ENCODE results near the gene CBLIF. TPM values are rescaled to one million over a fixed set of nuclear protein-coding genes. Genes with fewer than 3 reads are reported as not detected.

CBLIF gene
- total and polyA plus RNA-seq, 4 donors, result not detected

DNA sequence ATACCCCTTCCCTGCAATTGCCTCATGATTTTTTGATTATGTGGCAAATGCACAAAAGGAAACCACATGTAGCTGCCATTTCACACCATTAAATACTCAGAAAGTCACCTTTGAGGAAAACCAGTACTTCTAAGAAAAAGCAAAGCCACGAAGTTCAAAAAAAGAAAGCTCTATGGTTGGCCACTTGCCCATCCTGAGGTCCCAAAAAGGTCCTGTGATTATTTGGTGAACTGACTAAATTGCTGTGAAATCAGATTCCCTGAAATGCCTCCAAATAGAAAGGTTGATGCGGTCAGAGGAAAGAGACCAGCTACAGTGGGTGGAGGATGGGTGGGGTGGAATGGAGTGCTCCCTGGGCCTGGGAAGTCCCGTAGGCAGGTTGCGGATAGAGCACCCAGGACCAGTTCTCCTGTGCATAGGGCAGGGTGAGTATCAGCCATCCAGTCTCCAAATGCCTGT lies 61.6 kb downstream of the CBLIF start:
- WGBS, result 91% methylated on average over 4 of the region's 4 CpGs
- TF ChIP-seq, protein P1, sequence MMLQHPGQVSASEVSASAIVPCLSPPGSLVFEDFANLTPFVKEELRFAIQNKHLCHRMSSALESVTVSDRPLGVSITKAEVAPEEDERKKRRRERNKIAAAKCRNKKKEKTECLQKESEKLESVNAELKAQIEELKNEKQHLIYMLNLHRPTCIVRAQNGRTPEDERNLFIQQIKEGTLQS (IDR thresholded peaks at IDR 0.05), result no peak
- no peak for TF ChIP-seq NR2F2 (IDR thresholded peaks at IDR 0.05)
- no peak for TF ChIP-seq HNF4A (conservative IDR thresholded peaks at IDR 0.05)
- no peak for DNase-seq (ENCODE audit: low spot score)
- H3K9me3 ChIP-seq (ENCODE audit: control insufficient read depth in 4 of 4, low read length in 3 of 4), result no peaks in the 10 kb centered on the region
- no peak overlapping the region for H3K4me3 ChIP-seq (ENCODE audit: low read depth in 1 of 3, low read length in 3 of 3)
- H3K36me3 ChIP-seq (ENCODE audit: control insufficient read depth in 4 of 4, insufficient read depth in 3 of 4, low read depth in 1 of 4, low read length in 3 of 4), result no peaks in the 10 kb centered on the region
- H3K27ac ChIP-seq (ENCODE audit: low read depth in 1 of 2, low read length in 2 of 2), result no peak overlapping the region
- H3K4me1 ChIP-seq (ENCODE audit: control insufficient read depth in 4 of 4, insufficient read depth in 4 of 4, low read length in 3 of 4), result peaks cover 0 to 9% (median 1%) of the 10 kb centered on the region in 4 donors
- H3K9ac ChIP-seq (ENCODE audit: low read depth in 1 of 2, low read length in 2 of 2), result no peak overlapping the region
- H3K27me3 ChIP-seq (ENCODE audit: control insufficient read depth in 4 of 4, insufficient read depth in 4 of 4, low read length in 3 of 4), result no peaks in the 10 kb centered on the region

DNA sequence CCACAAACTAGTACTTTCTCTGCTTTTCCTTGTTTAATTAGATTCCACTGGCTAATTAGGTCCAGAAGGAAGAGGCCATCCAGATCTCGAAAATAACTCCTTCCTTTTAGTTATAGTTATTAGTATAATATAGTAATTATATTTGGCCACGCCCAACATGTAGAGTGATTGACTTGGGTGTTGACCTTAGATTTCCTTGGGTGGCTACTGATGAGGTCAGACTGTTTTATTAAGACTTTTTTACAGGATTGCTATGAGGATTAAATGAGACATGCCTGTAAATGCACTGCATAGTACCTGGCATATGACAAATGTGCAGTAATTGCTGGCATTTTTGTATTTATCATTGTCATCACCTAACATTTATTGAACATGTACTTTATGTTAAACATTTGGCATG lies 63.2 kb downstream of the CBLIF start:
- TF ChIP-seq, protein P2, sequence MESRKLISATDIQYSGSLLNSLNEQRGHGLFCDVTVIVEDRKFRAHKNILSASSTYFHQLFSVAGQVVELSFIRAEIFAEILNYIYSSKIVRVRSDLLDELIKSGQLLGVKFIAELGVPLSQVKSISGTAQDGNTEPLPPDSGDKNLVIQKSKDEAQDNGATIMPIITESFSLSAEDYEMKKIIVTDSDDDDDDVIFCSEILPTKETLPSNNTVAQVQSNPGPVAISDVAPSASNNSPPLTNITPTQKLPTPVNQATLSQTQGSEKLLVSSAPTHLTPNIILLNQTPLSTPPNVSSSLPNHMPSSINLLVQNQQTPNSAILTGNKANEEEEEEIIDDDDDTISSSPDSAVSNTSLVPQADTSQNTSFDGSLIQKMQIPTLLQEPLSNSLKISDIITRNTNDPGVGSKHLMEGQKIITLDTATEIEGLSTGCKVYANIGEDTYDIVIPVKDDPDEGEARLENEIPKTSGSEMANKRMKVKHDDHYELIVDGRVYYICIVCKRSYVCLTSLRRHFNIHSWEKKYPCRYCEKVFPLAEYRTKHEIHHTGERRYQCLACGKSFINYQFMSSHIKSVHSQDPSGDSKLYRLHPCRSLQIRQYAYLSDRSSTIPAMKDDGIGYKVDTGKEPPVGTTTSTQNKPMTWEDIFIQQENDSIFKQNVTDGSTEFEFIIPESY (IDR thresholded peaks at IDR 0.05), result no peak
- no peak for TF ChIP-seq TAF1 (conservative IDR thresholded peaks at IDR 0.05)
- no peak for TF ChIP-seq RXRA (IDR thresholded peaks at IDR 0.05)
- no peak for TF ChIP-seq EGR1 (IDR thresholded peaks at IDR 0.05; ENCODE audit: low read depth in 2 of 2)
- TF ChIP-seq GABPA (IDR thresholded peaks at IDR 0.05 in 1 of 2, conservative IDR thresholded peaks at IDR 0.05 in 1 of 2), result no peak
- no peak for TF ChIP-seq HNF4G (IDR thresholded peaks at IDR 0.05)
- TF ChIP-seq, protein P3, sequence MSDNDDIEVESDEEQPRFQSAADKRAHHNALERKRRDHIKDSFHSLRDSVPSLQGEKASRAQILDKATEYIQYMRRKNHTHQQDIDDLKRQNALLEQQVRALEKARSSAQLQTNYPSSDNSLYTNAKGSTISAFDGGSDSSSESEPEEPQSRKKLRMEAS (IDR thresholded peaks at IDR 0.05), result no peak
- TF ChIP-seq, protein P4, sequence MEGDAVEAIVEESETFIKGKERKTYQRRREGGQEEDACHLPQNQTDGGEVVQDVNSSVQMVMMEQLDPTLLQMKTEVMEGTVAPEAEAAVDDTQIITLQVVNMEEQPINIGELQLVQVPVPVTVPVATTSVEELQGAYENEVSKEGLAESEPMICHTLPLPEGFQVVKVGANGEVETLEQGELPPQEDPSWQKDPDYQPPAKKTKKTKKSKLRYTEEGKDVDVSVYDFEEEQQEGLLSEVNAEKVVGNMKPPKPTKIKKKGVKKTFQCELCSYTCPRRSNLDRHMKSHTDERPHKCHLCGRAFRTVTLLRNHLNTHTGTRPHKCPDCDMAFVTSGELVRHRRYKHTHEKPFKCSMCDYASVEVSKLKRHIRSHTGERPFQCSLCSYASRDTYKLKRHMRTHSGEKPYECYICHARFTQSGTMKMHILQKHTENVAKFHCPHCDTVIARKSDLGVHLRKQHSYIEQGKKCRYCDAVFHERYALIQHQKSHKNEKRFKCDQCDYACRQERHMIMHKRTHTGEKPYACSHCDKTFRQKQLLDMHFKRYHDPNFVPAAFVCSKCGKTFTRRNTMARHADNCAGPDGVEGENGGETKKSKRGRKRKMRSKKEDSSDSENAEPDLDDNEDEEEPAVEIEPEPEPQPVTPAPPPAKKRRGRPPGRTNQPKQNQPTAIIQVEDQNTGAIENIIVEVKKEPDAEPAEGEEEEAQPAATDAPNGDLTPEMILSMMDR (IDR thresholded peaks at IDR 0.05; ENCODE audit: low read depth, low read length, missing input control), result no peak
- no peak for TF ChIP-seq JUND (IDR thresholded peaks at IDR 0.05)
- TF ChIP-seq YY1 (IDR thresholded peaks at IDR 0.05), result no peak
- no peak for TF ChIP-seq HNF4A (conservative IDR thresholded peaks at IDR 0.05)
- TF ChIP-seq, protein P5, sequence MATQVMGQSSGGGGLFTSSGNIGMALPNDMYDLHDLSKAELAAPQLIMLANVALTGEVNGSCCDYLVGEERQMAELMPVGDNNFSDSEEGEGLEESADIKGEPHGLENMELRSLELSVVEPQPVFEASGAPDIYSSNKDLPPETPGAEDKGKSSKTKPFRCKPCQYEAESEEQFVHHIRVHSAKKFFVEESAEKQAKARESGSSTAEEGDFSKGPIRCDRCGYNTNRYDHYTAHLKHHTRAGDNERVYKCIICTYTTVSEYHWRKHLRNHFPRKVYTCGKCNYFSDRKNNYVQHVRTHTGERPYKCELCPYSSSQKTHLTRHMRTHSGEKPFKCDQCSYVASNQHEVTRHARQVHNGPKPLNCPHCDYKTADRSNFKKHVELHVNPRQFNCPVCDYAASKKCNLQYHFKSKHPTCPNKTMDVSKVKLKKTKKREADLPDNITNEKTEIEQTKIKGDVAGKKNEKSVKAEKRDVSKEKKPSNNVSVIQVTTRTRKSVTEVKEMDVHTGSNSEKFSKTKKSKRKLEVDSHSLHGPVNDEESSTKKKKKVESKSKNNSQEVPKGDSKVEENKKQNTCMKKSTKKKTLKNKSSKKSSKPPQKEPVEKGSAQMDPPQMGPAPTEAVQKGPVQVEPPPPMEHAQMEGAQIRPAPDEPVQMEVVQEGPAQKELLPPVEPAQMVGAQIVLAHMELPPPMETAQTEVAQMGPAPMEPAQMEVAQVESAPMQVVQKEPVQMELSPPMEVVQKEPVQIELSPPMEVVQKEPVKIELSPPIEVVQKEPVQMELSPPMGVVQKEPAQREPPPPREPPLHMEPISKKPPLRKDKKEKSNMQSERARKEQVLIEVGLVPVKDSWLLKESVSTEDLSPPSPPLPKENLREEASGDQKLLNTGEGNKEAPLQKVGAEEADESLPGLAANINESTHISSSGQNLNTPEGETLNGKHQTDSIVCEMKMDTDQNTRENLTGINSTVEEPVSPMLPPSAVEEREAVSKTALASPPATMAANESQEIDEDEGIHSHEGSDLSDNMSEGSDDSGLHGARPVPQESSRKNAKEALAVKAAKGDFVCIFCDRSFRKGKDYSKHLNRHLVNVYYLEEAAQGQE (IDR thresholded peaks at IDR 0.05), result no peak
- TF ChIP-seq RAD21 (IDR thresholded peaks at IDR 0.05), result no peak
- no peak for TF ChIP-seq FOXA2 (IDR thresholded peaks at IDR 0.05)
- TF ChIP-seq SP1 (IDR thresholded peaks at IDR 0.05), result no peak
- Histone ChIP-seq H3K27ac (ENCODE audit: low read depth in 1 of 2, low read length in 2 of 2) (no peak overlapping the region), H3K9me3 (ENCODE audit: control insufficient read depth in 4 of 4, low read length in 3 of 4) (no peaks in the 10 kb centered on the region), H3K9ac (ENCODE audit: low read depth in 1 of 2, low read length in 2 of 2) (no peak overlapping the region), H3K36me3 (ENCODE audit: control insufficient read depth in 4 of 4, insufficient read depth in 3 of 4, low read depth in 1 of 4, low read length in 3 of 4) (no peaks in the 10 kb centered on the region), H3K4me1 (ENCODE audit: control insufficient read depth in 4 of 4, insufficient read depth in 4 of 4, low read length in 3 of 4) (peaks cover 0 to 17% (median 4%) of the 10 kb centered on the region in 4 donors), H3K27me3 (ENCODE audit: control insufficient read depth in 4 of 4, insufficient read depth in 4 of 4, low read length in 3 of 4) (no peaks in the 10 kb centered on the region), H3K4me3 (ENCODE audit: low read depth in 1 of 3, low read length in 3 of 3) (no peak overlapping the region)
- 85% methylated on average over 2 of the region's 2 CpGs for WGBS
- no peak for DNase-seq (ENCODE audit: low spot score)
